GM10847 (cell line): ENCODE measurements around the gene NBPF1.
A peak's percentile ranks its signal among the peaks of the same experiment; 100 is the strongest.

ENCODE experiments used
- POLR2A ChIP-seq: IDR thresholded peaks from 2 replicates; pipeline ENCODE4 v1.6.1; 2011; ENCODE audit not compliant: insufficient read length; ENCODE audit errors: extremely low read depth

The NBPF1 gene

DNA sequence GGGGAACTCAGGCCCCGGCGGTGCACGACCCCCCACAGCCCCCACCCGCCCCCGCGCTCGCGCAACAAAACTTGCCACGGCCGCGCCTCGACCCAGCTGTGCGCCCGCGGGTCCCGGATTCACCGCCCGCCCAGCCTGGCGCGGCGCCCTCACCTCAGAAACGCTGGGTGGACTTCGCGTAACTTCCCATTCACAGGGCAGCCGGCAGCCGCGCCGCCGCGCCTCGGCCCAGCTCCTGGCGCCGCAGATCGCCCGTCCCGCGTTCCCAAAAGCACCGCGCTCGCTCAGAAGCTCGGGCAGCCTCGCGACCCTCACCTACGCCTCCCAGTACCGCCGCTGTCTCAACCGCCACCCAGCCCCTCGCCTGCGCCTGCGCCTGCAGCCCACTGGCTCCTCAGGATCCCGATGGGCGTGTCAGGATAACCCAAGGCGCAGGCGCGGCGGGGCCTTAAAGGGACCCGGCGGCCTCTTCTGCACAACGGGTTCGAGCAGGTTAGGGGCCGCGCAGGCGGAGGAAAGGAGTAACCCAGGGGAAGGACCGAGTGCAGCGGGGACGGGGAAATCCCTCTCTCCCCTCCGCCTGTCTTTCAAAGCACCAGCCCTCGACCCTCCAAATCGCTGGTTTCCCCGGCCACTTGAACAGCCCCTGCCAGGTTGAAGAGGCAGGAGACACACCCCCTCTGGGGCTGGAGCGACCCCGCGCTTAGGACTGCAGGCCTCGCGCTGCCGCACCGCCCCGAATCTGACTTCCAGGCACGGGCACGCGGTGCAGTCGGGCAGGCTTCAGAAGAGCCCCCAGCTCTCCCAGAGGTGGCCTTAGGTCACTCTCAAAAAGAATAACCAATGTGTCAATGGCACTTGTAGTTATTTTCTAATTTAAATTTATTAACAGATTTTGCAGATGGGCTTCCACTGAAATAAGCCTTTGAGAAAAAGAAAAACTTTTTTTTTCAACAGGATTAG is at the start of gene NBPF1:
Gene NBPF1, minus strand, starts transcription at position 380 of the 963 bp plus-strand sequence.
- no peak for TF ChIP-seq POLR2A

DNA sequence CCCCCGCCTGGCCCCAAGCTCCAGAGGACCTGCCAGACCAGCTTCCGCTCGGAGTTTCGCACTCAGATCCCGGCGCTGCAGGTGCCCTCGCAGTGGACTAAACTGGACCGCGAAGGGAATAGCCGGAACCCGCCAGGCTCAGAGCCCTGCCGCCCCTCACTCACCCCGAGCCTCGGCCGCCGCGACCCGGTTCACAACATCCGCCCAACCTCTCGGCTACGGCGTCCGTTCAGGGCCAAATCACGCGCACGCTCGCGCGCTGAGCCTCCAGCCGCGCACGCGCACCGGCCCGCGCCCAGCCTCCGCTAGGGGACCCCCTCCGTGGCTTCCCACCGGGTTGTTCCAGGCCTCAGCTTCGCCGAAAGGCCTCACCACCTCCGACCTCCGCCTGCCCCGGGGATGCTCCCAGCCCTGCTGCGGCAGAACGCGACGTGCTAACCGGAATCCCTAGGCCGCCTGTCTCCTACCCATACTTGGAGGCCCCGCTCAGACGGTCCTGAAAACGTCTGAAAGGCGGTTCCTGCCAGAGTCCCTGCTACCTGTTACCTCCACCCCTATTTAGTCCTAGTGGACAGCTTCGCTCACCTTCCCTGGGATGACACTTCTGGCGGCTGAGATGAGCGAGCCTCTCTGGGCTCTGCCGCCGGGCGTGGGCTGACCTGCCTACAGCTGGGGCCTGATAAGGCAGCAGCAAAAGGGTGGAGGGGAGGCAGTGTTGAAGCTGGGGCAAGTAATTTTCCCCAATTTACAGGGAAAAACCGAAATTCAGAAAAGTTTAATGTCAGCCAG is 31.3 kb upstream of the NBPF1 start:
- TF ChIP-seq POLR2A, result peak; percentile 92

DNA sequence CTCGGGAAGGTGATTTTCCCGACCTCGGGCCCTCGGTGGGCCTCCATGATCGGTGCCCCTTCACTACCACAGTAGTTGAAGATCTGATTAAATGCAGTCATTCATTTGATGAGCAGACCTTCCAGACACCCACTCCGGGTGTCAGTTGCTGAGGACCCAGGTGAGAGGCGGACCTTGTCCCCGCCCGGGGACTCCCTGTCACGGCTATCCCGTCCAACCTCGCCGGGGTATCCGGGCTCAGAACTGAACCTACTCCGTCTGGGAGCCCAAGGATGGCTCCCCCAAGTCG is 30.8 kb upstream of the NBPF1 start:
- TF ChIP-seq POLR2A, result no peak

DNA sequence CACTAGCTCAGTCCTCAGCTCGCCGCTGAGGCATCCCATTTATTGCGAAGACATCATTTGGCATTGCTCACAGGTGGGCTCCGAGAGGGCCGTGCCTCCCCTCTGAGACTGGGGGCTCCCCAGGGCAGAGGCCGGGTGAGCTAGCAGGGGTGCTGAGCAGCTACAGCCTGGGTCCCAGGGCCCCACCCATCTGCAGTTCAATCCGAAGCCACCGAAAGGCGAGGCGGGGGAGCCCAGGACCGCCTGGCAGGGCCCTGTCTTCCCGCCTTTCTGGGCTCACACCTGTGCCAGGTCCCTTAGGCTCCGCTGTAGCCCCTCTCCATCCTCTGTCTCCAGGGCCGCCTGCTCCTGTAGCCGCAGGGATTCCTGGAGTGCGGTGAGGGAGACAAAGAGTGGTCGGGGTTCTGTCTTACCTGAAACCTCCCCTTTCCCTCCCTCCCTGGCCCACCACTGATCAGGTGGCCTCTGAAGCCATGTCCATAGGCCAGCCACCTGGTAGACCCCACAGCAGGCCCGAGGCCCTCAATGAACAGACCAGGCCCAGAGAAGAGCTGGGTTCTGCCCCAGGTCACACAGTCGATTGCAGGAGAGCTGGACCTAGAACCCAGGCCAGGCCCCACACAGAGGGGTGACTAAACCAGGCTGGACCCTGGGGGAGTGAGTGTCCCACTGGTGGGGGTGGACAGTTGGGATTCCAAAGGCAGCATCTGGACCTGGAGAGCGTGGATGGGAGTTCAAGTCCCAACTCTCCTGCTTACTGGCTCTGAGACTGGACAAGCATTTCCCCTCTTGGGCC is 18.1 kb upstream of the NBPF1 start:
- TF ChIP-seq POLR2A, result no peak

DNA sequence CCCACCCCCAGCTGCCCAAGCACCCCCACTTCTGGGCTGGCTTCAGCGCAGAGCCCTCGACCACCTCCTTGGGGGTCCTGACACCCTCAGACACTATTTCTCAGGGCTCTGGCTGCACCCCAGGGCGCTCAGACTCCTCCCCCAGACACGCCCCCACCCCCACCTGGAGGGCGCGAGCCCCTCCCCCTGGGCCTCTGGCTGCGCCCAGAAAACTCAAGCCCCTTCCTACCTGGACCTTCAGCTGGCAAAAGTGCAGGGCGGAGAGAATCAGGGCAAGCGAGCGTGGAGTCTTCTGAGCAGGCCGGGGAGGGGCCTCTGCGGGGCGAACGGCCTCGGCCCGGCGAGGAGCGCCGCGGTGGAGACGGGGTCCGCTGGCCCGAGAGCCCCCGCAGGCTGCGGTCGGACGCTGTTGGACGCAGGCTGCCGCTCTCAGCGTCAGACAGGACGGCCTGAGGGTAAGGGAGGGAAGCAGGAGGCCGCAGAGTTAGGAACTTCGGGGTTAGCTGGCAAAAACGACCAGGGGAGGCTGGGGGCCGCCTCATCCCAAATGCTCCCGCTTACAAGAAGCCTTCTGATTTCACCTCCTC is 17.4 kb upstream of the NBPF1 start:
- no peak for TF ChIP-seq POLR2A

DNA sequence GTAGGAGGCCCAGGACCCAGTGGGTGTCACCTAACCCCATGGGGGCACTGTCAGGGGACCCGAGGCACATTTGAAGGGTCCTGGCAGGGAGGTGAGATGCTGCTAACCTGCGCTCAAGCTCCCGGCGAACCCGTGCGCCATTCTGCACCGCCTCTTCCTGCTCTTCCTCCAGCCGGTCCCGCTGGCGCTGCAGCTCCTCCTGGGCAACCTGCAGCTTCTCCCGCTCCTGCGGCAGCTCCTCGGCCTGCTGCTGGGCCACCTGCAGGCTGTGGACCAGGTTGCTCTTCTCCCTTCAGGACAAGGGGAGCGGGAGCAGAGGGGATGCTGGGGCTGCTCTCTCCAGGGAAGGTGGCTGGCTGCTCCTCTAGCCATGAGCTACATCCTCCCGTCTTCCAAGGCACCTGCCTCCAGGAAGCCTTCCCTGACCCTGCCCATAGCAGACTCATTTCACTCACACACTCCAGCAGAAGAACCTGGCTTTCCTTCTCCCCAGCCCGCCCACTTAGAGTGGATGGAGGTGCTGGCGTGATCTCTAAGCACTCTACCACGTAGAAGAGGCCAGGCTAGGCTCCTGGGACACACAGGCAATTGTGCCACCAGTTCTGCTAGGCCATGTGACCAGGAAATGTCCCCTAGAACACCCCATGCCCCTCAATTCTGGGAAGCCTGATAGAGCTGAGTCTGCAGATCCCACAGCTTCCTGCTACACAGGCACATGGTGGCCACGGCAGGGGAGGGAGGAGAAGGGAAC is 15.2 kb upstream of the NBPF1 start:
- no peak for TF ChIP-seq POLR2A

DNA sequence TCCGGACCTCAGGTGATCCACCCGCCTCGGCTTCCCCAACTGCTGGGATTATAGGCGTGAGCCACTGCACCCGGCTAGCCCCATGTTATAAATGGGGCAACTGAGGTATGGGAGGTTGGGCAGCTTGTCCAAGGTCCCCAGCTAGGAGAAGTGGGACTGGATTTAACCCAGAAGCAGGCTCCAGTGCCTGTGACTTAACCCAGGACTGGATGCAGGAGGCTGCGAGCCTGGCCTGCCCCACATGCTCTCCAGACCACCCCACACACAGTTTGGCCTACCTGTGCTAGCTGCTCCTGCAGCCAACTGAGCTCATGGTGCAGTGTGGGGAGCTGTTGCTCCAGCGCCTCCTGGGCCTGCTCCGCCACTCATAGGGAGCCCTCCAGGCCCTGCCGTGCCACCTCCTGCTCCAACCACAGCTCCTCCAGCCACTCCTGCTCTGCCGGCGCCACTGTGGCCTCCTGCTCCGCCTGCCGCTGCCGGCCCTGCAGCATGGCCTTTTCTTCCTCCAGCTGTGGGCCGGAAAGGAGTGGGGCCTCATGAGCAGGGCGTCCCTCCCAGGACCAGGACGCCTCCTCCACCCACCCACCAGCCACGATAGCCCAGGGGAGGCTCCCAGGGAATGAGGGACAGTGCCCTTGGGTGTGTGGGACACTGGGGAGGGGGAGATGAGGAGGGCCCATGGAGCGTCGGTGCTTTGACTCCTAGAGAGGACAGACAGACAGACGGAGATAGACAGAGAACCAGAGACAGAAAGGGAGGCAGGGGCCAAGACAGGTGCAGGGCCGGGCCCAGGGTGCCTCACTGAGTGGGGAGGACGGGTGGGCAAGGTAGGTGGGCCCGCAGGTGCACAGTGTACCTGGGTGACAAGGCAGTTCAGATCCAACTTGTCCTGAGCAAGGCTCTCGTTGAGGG is 12.4 kb upstream of the NBPF1 start:
- TF ChIP-seq POLR2A, result no peak

DNA sequence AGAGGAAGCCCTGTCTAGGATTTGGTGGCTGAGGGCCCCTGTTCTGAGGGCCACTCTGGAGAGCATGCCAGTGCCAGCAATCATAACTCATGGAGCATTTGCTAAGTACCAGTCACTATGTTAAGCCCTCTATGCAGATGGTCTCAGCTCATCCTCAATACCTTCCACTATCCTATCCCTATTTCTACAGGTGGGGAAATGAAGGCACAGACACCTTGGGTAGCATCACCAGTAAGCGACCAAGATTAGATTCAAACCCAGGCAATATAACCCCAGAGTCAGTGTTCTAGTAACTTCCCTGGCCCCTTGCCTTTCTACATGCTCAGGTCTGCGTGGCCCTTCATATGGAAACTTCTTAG is 7.9 kb upstream of the NBPF1 start:
- TF ChIP-seq POLR2A, result no peak

DNA sequence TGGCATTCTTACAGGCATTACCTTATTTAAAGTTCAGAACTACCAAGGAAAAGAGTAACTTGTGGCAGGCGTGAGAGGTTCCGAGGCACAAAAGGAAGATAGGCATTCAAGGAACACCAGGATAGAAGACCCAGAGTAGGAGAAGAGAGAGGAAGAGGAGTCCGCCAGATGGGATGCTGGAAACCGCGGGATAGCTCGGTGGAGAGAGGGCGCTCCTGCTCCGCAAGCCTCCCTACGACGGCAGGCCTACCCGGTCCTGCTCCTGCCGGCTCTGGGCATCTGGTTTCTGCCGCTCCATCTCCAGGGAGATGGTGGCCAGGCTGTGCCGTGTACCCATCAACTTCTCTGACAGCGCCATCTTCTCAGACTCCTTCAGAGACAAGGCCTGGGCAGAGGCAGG is 5.4 kb upstream of the NBPF1 start:
- TF ChIP-seq POLR2A, result no peak

DNA sequence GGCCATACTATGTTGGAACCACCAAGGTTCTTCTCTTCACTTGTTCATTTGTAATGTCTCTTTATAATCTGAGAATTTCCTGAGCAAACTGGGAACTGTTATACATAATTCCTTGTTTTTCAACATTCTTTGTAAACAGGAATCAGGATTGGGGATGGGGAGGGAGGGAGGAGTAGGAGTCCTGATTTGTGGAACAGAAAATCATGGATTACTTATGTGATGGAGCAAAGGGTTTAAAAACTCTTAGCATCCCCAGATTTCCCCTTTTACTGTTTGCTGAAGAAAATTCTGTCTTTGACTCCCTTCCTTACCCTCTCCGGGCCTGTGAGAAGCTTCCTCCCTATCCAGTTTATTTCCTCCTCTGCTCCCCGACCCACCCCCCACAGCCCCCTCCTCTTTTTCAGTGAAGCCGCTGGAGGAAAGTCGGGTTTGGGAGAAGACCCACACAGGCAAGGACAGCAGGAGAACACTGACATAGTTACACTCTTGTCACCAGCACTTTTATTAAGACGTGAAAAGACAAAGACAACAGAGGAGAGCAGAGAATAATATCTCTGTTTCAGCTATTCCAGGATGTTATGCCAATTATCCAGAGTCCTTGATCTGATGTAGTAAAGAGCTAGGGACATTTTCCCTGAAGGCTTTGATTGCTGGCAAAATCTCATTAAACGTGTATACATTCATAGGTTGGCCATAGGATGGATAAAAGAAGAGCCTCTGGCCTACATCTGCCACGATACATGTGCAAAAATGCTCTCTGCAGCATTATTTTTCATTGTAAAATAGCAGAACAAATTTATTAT is 4.6 kb upstream of the NBPF1 start:
- TF ChIP-seq POLR2A, result no peak

DNA sequence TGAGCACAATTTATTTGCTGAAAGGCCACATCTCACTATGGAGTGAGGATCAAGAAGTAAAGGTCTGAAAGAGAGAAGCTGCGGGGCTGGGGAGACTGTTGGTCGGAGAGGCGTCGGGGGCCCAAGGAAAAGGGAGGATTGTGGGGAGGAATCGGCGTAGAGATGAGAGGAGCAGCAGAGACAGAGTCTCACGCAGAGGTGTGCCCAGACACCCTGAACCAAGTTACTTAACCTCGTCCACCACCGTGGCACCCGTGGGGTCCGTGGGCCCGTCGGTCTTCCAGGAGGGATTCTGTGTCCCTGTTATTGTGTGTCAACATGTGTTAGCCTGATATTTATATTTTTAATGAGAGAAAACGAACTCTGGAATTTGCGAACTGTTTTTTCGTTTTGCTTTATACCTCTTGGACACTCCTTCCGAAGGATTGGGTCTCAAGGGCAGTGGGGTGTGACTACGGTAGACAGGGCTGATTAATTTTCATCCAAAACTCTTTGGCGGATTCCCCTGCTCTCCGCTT is 3.8 kb upstream of the NBPF1 start:
- TF ChIP-seq POLR2A, result no peak
